Kidney (tissue), 14 donors: ENCODE results near the gene CXCR4. TPM values are rescaled to one million over a fixed set of nuclear protein-coding genes. Genes with fewer than 3 reads are reported as not detected.
A peak's percentile ranks its signal among the peaks of the same experiment; 100 is the strongest.

Source experiments
- DNase-seq, 5 donors: peaks; one replicate each; pipeline ENCODE4 v3.0.0-alpha.2; 2013 to 2020
- FAIRE-seq: peaks from 2 replicates; lab custom pipeline; 2012; peaks lifted over from hg19 to GRCh38; lab: Jason Lieb, UNC
- H3K27ac ChIP-seq, 2 donors: one replicate each; pipeline ENCODE4 v1.7.0; 2013; ENCODE audit warnings: low read depth in 2 of 2, low read length in 2 of 2, inconsistent platforms in 1 of 2
- H3K27me3 ChIP-seq: one replicate; pipeline ENCODE4 v1.7.1; 2013; ENCODE audit warnings: low read length, inconsistent platforms; ENCODE audit not compliant: control insufficient read depth, insufficient read depth
- H3K36me3 ChIP-seq, 3 donors: one replicate each; pipeline versions ENCODE4 v1.7.0 to v1.7.1; 2013; ENCODE audit warnings: low read length in 3 of 3, control low read depth in 1 of 3, inconsistent platforms in 1 of 3; ENCODE audit not compliant: insufficient read depth in 3 of 3, control insufficient read depth in 2 of 3
- H3K4me1 ChIP-seq, 3 donors: one replicate each; pipeline versions ENCODE4 v1.7.0 to v1.7.1; 2013; ENCODE audit warnings: low read length in 3 of 3, inconsistent platforms in 1 of 3, low read depth in 1 of 3; ENCODE audit not compliant: control insufficient read depth in 2 of 3, insufficient read depth in 2 of 3
- H3K4me3 ChIP-seq, 3 donors: one replicate each; pipeline versions ENCODE4 v1.7.0 to v1.8.1; 2013; ENCODE audit warnings: low read length in 3 of 3, control low read depth in 1 of 3, inconsistent platforms in 1 of 3
- H3K9ac ChIP-seq, 3 donors: one replicate each; pipeline versions ENCODE4 v1.7.0 to v1.7.1; 2013; ENCODE audit warnings: low read length in 3 of 3, control low read depth in 1 of 3, inconsistent platforms in 1 of 3
- H3K9me3 ChIP-seq, 3 donors: one replicate each; pipeline versions ENCODE4 v1.7.0 to v1.7.1; 2013; ENCODE audit warnings: low read length in 3 of 3, control low read depth in 1 of 3, inconsistent platforms in 1 of 3; ENCODE audit not compliant: control insufficient read depth in 2 of 3, insufficient read depth in 1 of 3
- intact Hi-C: fragments of 100-400 bp; cut with DNase I; formaldehyde crosslinking; loops from one replicate; pipeline ENCODE4 v1.11.1; 2022
- polyA plus RNA-seq: library from polyadenylated mRNA; stranded (reverse); fragments of 350-450 nt; fragmentation: Illumina TruSeq; extraction: RNeasy Lipid Tissue Mini Kit (QIAGEN cat#74804); gene quantifications from one replicate; pipeline ENCODE4 v1.2.3, GENCODE V29; 2014; ENCODE audit warnings: low read depth, low replicate concordance; ENCODE audit not compliant: insufficient read depth
- total RNA-seq: library from RNA; stranded (reverse); fragmentation: NEBNext Ultra II Directional; extraction: Animal tissue kit (Norgen Biotek cat#: 25700); gene quantifications from one replicate; pipeline ENCODE4 v1.2.1, GENCODE V29; 2021
- TF ChIP-seq, protein P1 (sequence below): IDR thresholded peaks from 3 replicates; pipeline ENCODE4 v1.5.1; 2012; ENCODE audit warnings: mild to moderate bottlenecking, moderate library complexity, borderline replicate concordance; ENCODE audit not compliant: insufficient read depth; ENCODE audit errors: extremely low read depth
- donor health status: control.
- donor health status: control.
- donor health status: control.
- donor health status: control.
- donor health status: control.
- donor health status: DM: yes; HTN: yes; CAD: no.
- donor health status: Normal renal cell carcinoma (clear cell type).

CXCR4 gene
- total and polyA plus RNA-seq, 2 donors from 2014 or later, result 9.5 to 51.9 TPM

DNA sequence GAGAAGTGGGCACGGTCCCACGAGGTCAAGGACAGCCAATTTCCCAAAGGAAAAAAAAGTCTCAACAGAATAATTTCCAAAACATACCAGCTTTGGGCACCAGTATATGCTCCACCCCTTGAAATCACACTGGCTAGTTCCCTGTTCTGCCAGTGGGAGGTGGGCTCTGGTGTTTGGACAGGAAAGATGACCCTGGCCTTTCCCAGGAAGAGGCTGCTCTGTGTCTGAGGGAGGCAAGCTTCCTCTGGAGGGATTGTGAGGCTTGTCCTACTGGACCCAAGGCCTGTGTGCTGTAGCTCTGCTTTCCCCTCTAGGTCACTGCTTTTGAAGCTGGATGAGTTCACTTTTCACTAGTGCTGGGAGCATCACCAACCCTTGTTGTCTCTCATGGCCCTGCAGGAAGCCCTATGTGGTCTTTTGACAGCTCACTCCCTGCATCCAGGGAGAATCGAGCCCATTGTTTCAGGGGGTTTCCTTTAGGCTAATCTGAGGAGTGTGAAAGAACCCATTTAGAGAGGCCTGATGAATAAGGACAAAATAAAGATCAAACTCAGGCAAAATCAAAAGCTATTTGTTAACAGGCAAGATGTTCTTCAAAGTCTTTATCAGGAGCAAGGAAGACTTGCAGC lies 36.3 kb downstream of the CXCR4 start:
- TF ChIP-seq, protein P1, sequence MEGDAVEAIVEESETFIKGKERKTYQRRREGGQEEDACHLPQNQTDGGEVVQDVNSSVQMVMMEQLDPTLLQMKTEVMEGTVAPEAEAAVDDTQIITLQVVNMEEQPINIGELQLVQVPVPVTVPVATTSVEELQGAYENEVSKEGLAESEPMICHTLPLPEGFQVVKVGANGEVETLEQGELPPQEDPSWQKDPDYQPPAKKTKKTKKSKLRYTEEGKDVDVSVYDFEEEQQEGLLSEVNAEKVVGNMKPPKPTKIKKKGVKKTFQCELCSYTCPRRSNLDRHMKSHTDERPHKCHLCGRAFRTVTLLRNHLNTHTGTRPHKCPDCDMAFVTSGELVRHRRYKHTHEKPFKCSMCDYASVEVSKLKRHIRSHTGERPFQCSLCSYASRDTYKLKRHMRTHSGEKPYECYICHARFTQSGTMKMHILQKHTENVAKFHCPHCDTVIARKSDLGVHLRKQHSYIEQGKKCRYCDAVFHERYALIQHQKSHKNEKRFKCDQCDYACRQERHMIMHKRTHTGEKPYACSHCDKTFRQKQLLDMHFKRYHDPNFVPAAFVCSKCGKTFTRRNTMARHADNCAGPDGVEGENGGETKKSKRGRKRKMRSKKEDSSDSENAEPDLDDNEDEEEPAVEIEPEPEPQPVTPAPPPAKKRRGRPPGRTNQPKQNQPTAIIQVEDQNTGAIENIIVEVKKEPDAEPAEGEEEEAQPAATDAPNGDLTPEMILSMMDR, result no peak
- no peak for DNase-seq
- Histone ChIP-seq H3K9me3 (no peaks in the 10 kb centered on the region), H3K36me3 (no peaks in the 10 kb centered on the region), H3K9ac (no peak overlapping the region), H3K4me1 (no peaks in the 10 kb centered on the region), H3K4me3 (no peak overlapping the region), H3K27me3 (no peaks in the 10 kb centered on the region), H3K27ac (no peak overlapping the region)
- no peak for FAIRE-seq
- intact Hi-C loops, result no loop called here

DNA sequence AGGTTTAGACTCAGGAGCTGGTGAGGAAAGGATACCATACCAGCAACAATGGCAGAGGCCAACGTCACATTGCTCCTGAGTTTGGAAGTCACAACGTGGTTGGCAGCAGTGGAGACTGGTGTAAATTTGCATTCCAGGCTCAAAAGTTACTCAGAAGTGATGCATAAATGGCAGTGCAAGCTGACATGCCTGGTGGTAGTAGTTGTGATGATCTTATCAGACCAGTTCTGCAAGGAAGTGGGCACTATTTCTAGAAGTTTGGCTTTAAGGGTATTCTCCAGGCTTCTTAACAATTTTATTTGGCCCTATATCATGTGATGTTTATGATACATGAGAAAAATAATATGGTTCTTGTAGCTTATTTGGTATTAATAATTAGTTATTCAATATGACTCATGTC lies 37.8 kb downstream of the CXCR4 start:
- FAIRE-seq, result no peak
- peaks cover 0 to 1% (median 0%) of the 10 kb centered on the region in 3 donors for H3K4me1 ChIP-seq

DNA sequence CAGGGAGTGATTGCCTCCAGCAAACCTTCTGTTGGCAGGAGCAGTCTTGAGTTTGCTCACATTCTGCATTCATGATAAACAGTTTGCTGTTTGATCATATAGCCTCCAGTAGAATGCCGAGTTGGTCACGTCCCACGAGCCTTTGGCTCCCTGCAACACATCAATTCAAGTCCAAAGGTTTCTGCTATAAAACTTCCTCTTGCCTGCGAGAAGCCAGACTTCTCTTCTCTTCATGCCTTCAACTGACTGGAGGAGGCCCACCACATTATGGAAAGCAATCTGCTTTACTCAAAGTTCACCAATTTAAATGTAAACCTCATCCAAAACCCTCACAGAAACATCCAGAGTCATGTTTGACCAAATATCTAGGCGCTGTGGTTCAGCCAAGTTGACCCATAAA lies 40.8 kb downstream of the CXCR4 start:
- DNase-seq, result no peak
- no peak overlapping the region for H3K4me3 ChIP-seq
- no peak overlapping the region for H3K9ac ChIP-seq
- no peak for FAIRE-seq
- H3K36me3 ChIP-seq, result no peaks in the 10 kb centered on the region
- peaks cover 0 to 5% (median 3%) of the 10 kb centered on the region in 3 donors for H3K4me1 ChIP-seq
- TF ChIP-seq, protein P1, result no peak
- no peak overlapping the region for H3K27ac ChIP-seq
- intact Hi-C loops, result no loop called here
- no peaks in the 10 kb centered on the region for H3K27me3 ChIP-seq
- no peaks in the 10 kb centered on the region for H3K9me3 ChIP-seq

More for the DNA sequence above, 37.8 kb downstream of the CXCR4 start:
- TF ChIP-seq, protein P1, result no peak
- intact Hi-C loops, result no loop called here
- Histone ChIP-seq H3K27me3 (no peaks in the 10 kb centered on the region), H3K27ac (no peak overlapping the region), H3K36me3 (no peaks in the 10 kb centered on the region), H3K4me3 (no peak overlapping the region), H3K9ac (no peak overlapping the region), H3K9me3 (no peaks in the 10 kb centered on the region)
- no peak for DNase-seq

DNA sequence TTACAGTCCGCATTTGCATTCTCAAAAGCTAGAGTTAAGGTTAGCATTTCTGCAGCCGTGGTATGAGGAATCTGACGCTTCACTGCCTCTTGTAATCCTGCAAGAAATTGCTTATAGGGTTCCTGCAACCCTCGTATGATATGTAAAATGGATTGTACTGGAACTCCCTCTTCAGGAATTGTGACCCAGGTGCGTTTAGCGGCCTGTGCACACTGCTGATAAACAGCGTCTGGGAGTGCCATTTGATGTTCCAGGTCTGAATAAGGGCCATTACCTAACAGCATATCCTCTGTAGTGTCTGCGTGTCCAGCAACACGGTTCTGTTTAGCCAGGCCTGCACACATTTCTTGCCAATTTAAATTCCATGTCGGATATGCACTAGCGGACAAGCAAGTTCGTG lies 42.5 kb downstream of the CXCR4 start:
- H3K9me3 ChIP-seq, result no peaks in the 10 kb centered on the region
- H3K36me3 ChIP-seq, result no peaks in the 10 kb centered on the region
- H3K27me3 ChIP-seq, result no peaks in the 10 kb centered on the region
- no peak overlapping the region for H3K9ac ChIP-seq
- H3K4me1 ChIP-seq, result peaks cover 0 to 5% (median 3%) of the 10 kb centered on the region in 3 donors
- H3K4me3 ChIP-seq, result no peak overlapping the region
- TF ChIP-seq, protein P1, result no peak
- H3K27ac ChIP-seq, result no peak overlapping the region
- DNase-seq, result peak in 4 of 5 donors; percentile 53 to 82 (median 70)
- no peak for FAIRE-seq
- intact Hi-C loops, result no loop called here
